GM19438 (cell line): ENCODE data around the gene C1QB.

Experiments
- ATAC-seq: cut with Tn5 transposase; IDR thresholded peaks from one replicate; pipeline ENCODE4 v1.9.1; 2021; ENCODE audit warnings: low read depth; ENCODE audit not compliant: unreplicated experiment

C1QB gene

GRCh38 chr1:22652881-22653316 is at the start of gene C1QB:
C1QB (plus strand) TSS chr1:22653236; CDS start chr1:22659463, 6,227 bp downstream.
- ATAC-seq, result no peak

GRCh38 chr1:22606161-22606560 is 46.9 kb upstream of the C1QB start:
- no peak for ATAC-seq

- no peak for ATAC-seq
Observed at GRCh38 chr1:22607154-22607553, 45.9 kb upstream of the C1QB start.

- no peak for ATAC-seq
Observed at GRCh38 chr1:22608361-22608760, 44.7 kb upstream of the C1QB start.

- no peak for ATAC-seq
Observed at GRCh38 chr1:22609291-22609690, 43.7 kb upstream of the C1QB start.

- no peak for ATAC-seq
Observed at GRCh38 chr1:22611530-22611947, 41.5 kb upstream of the C1QB start.

- no peak for ATAC-seq
Observed at GRCh38 chr1:22612671-22613571, 40.1 kb upstream of the C1QB start.

- ATAC-seq, result no peak
Observed at GRCh38 chr1:22613572-22613918, 39.5 kb upstream of the C1QB start.

- no peak for ATAC-seq
Observed at GRCh38 chr1:22613951-22614350, 39.1 kb upstream of the C1QB start.

- ATAC-seq, result no peak
Observed at GRCh38 chr1:22615886-22616285, 37.1 kb upstream of the C1QB start.

GRCh38 chr1:22616571-22616970 is 36.5 kb upstream of the C1QB start:
- ATAC-seq, result no peak

GRCh38 chr1:22618056-22618455 is 35.0 kb upstream of the C1QB start:
- no peak for ATAC-seq

- ATAC-seq, result no peak
Observed at GRCh38 chr1:22619252-22619651, 33.8 kb upstream of the C1QB start.

GRCh38 chr1:22619798-22620197 is 33.2 kb upstream of the C1QB start:
- no peak for ATAC-seq

GRCh38 chr1:22621761-22622160 is 31.3 kb upstream of the C1QB start:
- ATAC-seq, result no peak

GRCh38 chr1:22625262-22625925 is 27.6 kb upstream of the C1QB start:
- ATAC-seq, result no peak

GRCh38 chr1:22626237-22627157 is 26.5 kb upstream of the C1QB start:
- no peak for ATAC-seq

- no peak for ATAC-seq
Observed at GRCh38 chr1:22627331-22627730, 25.7 kb upstream of the C1QB start.

GRCh38 chr1:22628698-22629444 is 24.2 kb upstream of the C1QB start:
- ATAC-seq, result no peak

GRCh38 chr1:22629886-22630285 is 23.1 kb upstream of the C1QB start:
- ATAC-seq, result no peak
